Measurements from ENCODE around the gene OSBPL1A. TPM values are rescaled to one million over a fixed set of nuclear protein-coding genes. Genes with fewer than 3 reads are reported as not detected.

The OSBPL1A gene
- total RNA-seq, 1 experiment from 2014 or later, result 53.1 TPM

DNA sequence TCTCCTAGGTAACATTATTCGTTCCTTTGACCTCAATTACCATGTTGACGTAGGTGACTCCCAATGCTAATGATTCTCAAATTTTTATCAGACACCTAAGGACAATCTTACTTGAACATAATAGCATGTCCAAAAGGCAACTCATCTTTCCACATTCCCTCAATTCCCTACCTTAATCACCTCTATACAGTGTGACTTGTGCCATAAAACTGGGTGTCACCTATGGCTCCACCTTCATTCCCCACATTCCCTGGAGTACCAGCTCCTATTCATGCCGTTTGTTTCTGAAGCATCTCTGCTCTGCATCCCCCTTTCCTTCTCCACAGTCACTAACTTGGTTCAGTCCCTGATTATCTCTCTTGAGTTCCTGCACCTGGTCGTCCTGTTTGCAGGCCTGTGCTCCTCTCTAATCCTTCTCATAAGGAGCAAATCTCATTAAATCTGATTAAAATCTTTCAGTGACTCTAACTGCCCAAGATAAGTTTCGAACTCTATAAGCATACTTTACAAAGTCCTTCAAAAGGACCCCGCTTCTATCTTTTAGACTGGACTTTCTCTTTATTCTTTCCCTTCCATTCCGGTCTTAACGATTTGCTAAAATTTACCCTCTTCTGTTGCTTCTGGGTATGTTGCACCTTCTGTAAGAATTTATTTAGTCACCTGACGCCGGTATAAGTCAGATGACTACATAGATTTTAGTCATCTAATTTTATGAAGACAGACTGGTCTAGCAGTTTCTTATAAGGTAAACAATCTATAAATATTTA lies 128.7 kb downstream of the OSBPL1A start:
- Mint-ChIP-seq H3K4me1 (peaks cover 48% of the 10 kb centered on the region), H3K36me3 (no peaks in the 10 kb centered on the region), H3K4me3 (no peak overlapping the region), H3K9me3 (no peaks in the 10 kb centered on the region), H3K27me3 (ENCODE audit: low read depth) (no peaks in the 10 kb centered on the region), H3K27ac (peak overlapping the region; percentile 24)
- POLR2A ChIA-PET, result no interaction called here
- DNase-seq (ENCODE audit: low spot score), result no peak
- ATAC-seq, result no peak
- TF ChIP-seq SOX15 (CRISPR knock-in tag; IDR thresholded peaks at IDR 0.05), result no peak
- TF ChIP-seq SMAD3 (CRISPR knock-in tag; IDR thresholded peaks at IDR 0.05; ENCODE audit: borderline replicate concordance), result no peak
- TF ChIP-seq, protein P1, sequence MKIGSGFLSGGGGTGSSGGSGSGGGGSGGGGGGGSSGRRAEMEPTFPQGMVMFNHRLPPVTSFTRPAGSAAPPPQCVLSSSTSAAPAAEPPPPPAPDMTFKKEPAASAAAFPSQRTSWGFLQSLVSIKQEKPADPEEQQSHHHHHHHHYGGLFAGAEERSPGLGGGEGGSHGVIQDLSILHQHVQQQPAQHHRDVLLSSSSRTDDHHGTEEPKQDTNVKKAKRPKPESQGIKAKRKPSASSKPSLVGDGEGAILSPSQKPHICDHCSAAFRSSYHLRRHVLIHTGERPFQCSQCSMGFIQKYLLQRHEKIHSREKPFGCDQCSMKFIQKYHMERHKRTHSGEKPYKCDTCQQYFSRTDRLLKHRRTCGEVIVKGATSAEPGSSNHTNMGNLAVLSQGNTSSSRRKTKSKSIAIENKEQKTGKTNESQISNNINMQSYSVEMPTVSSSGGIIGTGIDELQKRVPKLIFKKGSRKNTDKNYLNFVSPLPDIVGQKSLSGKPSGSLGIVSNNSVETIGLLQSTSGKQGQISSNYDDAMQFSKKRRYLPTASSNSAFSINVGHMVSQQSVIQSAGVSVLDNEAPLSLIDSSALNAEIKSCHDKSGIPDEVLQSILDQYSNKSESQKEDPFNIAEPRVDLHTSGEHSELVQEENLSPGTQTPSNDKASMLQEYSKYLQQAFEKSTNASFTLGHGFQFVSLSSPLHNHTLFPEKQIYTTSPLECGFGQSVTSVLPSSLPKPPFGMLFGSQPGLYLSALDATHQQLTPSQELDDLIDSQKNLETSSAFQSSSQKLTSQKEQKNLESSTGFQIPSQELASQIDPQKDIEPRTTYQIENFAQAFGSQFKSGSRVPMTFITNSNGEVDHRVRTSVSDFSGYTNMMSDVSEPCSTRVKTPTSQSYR (CRISPR knock-in tag; IDR thresholded peaks at IDR 0.05), result no peak
- TF ChIP-seq KAT7 (CRISPR knock-in tag; IDR thresholded peaks at IDR 0.05; ENCODE audit: borderline replicate concordance), result no peak
- TF ChIP-seq, protein P2, sequence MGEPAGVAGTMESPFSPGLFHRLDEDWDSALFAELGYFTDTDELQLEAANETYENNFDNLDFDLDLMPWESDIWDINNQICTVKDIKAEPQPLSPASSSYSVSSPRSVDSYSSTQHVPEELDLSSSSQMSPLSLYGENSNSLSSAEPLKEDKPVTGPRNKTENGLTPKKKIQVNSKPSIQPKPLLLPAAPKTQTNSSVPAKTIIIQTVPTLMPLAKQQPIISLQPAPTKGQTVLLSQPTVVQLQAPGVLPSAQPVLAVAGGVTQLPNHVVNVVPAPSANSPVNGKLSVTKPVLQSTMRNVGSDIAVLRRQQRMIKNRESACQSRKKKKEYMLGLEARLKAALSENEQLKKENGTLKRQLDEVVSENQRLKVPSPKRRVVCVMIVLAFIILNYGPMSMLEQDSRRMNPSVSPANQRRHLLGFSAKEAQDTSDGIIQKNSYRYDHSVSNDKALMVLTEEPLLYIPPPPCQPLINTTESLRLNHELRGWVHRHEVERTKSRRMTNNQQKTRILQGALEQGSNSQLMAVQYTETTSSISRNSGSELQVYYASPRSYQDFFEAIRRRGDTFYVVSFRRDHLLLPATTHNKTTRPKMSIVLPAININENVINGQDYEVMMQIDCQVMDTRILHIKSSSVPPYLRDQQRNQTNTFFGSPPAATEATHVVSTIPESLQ (CRISPR knock-in tag; IDR thresholded peaks at IDR 0.05), result no peak
- TF ChIP-seq RELA (CRISPR knock-in tag; IDR thresholded peaks at IDR 0.05; ENCODE audit: borderline replicate concordance), result no peak
- TF ChIP-seq ZBTB21 (CRISPR knock-in tag; IDR thresholded peaks at IDR 0.05; ENCODE audit: borderline replicate concordance), result no peak
- no peak for TF ChIP-seq NR1H2 (CRISPR knock-in tag; IDR thresholded peaks at IDR 0.05)
- TF ChIP-seq CREM (CRISPR knock-in tag; IDR thresholded peaks at IDR 0.05), result no peak
- TF ChIP-seq, protein P3, sequence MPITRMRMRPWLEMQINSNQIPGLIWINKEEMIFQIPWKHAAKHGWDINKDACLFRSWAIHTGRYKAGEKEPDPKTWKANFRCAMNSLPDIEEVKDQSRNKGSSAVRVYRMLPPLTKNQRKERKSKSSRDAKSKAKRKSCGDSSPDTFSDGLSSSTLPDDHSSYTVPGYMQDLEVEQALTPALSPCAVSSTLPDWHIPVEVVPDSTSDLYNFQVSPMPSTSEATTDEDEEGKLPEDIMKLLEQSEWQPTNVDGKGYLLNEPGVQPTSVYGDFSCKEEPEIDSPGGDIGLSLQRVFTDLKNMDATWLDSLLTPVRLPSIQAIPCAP (CRISPR knock-in tag; IDR thresholded peaks at IDR 0.05), result no peak
- TF ChIP-seq, protein P4, sequence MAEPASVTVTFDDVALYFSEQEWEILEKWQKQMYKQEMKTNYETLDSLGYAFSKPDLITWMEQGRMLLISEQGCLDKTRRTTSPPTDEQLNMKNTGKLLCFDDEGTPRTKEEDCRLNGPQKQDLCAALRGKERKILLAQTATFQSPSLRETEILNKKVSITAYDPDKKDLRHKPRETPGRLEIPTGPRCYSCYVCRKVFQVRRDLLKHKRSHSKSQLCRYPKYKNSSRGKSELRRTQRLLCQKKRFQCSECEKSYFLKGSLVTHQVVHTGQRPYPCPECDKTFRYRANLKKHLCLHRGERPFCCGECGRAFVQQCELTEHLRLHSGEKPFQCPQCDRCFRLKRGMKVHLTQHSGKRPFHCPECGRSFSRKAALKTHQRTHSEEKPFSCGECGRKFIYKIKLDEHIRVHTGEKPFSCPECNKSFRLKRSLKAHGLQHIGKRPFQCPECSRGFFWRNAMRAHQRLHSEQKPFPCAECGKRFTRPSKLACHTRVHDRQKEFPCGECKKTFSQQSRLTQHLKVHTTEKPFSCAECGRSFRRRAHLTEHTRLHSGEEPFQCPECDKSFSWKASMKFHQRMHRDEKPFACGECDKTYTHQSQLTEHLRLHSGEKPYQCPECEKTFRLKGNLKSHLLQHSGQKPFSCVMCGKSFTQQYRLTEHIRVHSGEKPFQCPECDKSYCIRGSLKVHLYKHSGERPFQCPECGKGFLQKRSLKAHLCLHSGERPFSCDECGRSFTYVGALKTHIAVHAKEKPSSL (CRISPR knock-in tag; conservative IDR thresholded peaks at IDR 0.05), result no peak
- TF ChIP-seq SMAD4 (CRISPR knock-in tag; IDR thresholded peaks at IDR 0.05), result no peak
- TF ChIP-seq ZNF232 (CRISPR knock-in tag; IDR thresholded peaks at IDR 0.05), result no peak
- CTCF ChIA-PET, result interaction anchor here (0.6 to 1.9 kb wide), 2 partner anchors 48 to 92 kb away, joined by 3 to 5 read pairs; no protein-coding TSS in a partner anchor

DNA sequence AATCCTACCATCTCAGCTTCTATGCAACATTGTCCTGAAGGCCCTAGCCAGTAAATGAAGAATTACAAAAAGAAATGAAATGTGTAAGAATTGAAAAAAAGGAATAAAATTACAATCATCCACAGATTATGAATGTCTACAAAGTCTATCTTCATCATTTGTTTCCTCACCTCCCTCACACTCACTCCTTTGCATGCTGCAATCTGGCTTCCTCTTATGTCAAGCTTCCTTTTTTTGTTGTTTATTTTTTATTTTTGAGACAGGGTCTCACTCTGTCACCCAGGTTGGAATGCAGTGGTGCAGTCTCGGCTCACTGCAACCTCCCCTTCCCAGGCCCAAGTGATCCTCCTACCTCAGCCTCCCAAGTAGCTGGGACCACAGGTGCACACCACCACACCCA lies 129.7 kb downstream of the OSBPL1A start:
- Mint-ChIP-seq H3K9me3 (no peaks in the 10 kb centered on the region), H3K4me1 (peaks cover 48% of the 10 kb centered on the region), H3K27ac (no peak overlapping the region), H3K36me3 (no peaks in the 10 kb centered on the region), H3K27me3 (ENCODE audit: low read depth) (no peaks in the 10 kb centered on the region), H3K4me3 (no peak overlapping the region)
- ATAC-seq, result no peak
- DNase-seq (ENCODE audit: low spot score), result no peak
- ChIA-PET POLR2A (interaction anchor here (0.6 kb wide), 1 partner anchor 1083 kb away, joined by 7 read pairs; no protein-coding TSS in a partner anchor), CTCF (interaction anchor here (1.9 kb wide), 1 partner anchor 91 kb away, joined by 5 read pairs; no protein-coding TSS in a partner anchor)
- no peak for TF ChIP-seq NFE2L1 (CRISPR knock-in tag; IDR thresholded peaks at IDR 0.05)
- TF ChIP-seq ZNF671 (CRISPR knock-in tag; IDR thresholded peaks at IDR 0.05), result no peak
- no peak for TF ChIP-seq ZNF416 (CRISPR knock-in tag; IDR thresholded peaks at IDR 0.05)
- TF ChIP-seq NR3C1 (CRISPR knock-in tag; conservative IDR thresholded peaks at IDR 0.05; ENCODE audit: low read depth), result no peak
- TF ChIP-seq, protein P5, sequence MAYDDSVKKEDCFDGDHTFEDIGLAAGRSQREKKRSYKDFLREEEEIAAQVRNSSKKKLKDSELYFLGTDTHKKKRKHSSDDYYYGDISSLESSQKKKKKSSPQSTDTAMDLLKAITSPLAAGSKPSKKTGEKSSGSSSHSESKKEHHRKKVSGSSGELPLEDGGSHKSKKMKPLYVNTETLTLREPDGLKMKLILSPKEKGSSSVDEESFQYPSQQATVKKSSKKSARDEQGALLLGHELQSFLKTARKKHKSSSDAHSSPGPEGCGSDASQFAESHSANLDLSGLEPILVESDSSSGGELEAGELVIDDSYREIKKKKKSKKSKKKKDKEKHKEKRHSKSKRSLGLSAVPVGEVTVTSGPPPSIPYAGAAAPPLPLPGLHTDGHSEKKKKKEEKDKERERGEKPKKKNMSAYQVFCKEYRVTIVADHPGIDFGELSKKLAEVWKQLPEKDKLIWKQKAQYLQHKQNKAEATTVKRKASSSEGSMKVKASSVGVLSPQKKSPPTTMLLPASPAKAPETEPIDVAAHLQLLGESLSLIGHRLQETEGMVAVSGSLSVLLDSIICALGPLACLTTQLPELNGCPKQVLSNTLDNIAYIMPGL (CRISPR knock-in tag; IDR thresholded peaks at IDR 0.05), result no peak
- TF ChIP-seq ZNF396 (CRISPR knock-in tag; IDR thresholded peaks at IDR 0.05; ENCODE audit: borderline replicate concordance), result no peak
- TF ChIP-seq ZNF423 (CRISPR knock-in tag; IDR thresholded peaks at IDR 0.05), result no peak
- TF ChIP-seq SMAD3 (CRISPR knock-in tag; IDR thresholded peaks at IDR 0.05; ENCODE audit: borderline replicate concordance), result no peak
- TF ChIP-seq, protein P6, sequence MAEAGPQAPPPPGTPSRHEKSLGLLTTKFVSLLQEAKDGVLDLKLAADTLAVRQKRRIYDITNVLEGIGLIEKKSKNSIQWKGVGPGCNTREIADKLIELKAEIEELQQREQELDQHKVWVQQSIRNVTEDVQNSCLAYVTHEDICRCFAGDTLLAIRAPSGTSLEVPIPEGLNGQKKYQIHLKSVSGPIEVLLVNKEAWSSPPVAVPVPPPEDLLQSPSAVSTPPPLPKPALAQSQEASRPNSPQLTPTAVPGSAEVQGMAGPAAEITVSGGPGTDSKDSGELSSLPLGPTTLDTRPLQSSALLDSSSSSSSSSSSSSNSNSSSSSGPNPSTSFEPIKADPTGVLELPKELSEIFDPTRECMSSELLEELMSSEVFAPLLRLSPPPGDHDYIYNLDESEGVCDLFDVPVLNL (CRISPR knock-in tag; IDR thresholded peaks at IDR 0.05; ENCODE audit: borderline replicate concordance, low read depth), result no peak
- TF ChIP-seq RELA (CRISPR knock-in tag; IDR thresholded peaks at IDR 0.05; ENCODE audit: borderline replicate concordance), result no peak
- TF ChIP-seq, protein P7, sequence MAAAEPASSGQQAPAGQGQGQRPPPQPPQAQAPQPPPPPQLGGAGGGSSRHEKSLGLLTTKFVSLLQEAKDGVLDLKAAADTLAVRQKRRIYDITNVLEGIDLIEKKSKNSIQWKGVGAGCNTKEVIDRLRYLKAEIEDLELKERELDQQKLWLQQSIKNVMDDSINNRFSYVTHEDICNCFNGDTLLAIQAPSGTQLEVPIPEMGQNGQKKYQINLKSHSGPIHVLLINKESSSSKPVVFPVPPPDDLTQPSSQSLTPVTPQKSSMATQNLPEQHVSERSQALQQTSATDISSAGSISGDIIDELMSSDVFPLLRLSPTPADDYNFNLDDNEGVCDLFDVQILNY (CRISPR knock-in tag; IDR thresholded peaks at IDR 0.05), result no peak

Measured in WTC11 (cell line).